SU-DHL-6 (cell line): ENCODE results near the gene DIS3L2.

Experiments used
- H2AFZ ChIP-seq: fragments of 200-600 bp; sonication (generic); 2 replicates; pipeline ENCODE4 v1.6.1; 2014; ENCODE audit warnings: low read depth, mild to moderate bottlenecking, moderate library complexity, mixed read lengths, antibody characterized with exemption, low read length; ENCODE audit not compliant: severe bottlenecking
- H3F3A ChIP-seq: fragments of 200-600 bp; shearing (Covaris generic); 2 replicates; pipeline ENCODE4 v1.6.0; 2016; ENCODE audit warnings: antibody characterized with exemption, mild to moderate bottlenecking; ENCODE audit not compliant: insufficient read depth
- H3K27ac ChIP-seq: fragments of 200-600 bp; sonication (generic); 2 replicates; pipeline ENCODE4 v1.5.1; 2016; ENCODE audit warnings: low read depth, mild to moderate bottlenecking, low read length, moderate library complexity, mixed read lengths
- H3K27me3 ChIP-seq: fragments of 200-600 bp; sonication (generic), shearing (Covaris generic); 2 replicates; pipeline ENCODE4 v1.6.0; 2014; ENCODE audit warnings: mild to moderate bottlenecking, low read length
- H3K36me3 ChIP-seq: fragments of 200-600 bp; sonication (generic); 2 replicates; pipeline ENCODE4 v1.6.1; 2014; ENCODE audit warnings: mild to moderate bottlenecking, low read length, mixed read lengths
- H3K4me2 ChIP-seq: fragments of 300-600, 200-600 bp; shearing (Covaris generic), sonication (generic); 2 replicates; pipeline ENCODE4 v1.6.0; 2014; ENCODE audit warnings: low read length, low read depth, mild to moderate bottlenecking; ENCODE audit not compliant: poor library complexity, severe bottlenecking
- H3K4me3 ChIP-seq: fragments of 200-600 bp; sonication (generic); 2 replicates; pipeline ENCODE4 v1.5.1; 2014; ENCODE audit warnings: antibody characterized with exemption, low read length, mild to moderate bottlenecking, mixed read lengths; ENCODE audit not compliant: insufficient read depth, poor library complexity, severe bottlenecking
- H3K79me2 ChIP-seq: fragments of 200-600 bp; sonication (generic); 2 replicates; pipeline ENCODE4 v1.6.1; 2014; ENCODE audit warnings: mild to moderate bottlenecking, low read length, moderate library complexity; ENCODE audit not compliant: insufficient read depth
- H3K9ac ChIP-seq: fragments of 200-600 bp; sonication (generic); 2 replicates; pipeline ENCODE4 v1.7.0; 2014; ENCODE audit warnings: mild to moderate bottlenecking, low read length
- H3K9me2 ChIP-seq: fragments of 200-600 bp; sonication (generic); replicated peaks from 2 replicates; pipeline ENCODE4 v1.6.1; 2014; ENCODE audit warnings: low read length; ENCODE audit not compliant: insufficient read depth
- H3K9me3 ChIP-seq: fragments of 200-600 bp; sonication (generic); 2 replicates; pipeline ENCODE4 v1.6.1; 2014; ENCODE audit warnings: low read length, mixed read lengths; ENCODE audit not compliant: insufficient read depth
- H4K20me1 ChIP-seq: fragments of 200-600 bp; sonication (generic); 2 replicates; pipeline ENCODE4 v1.6.1; 2014; ENCODE audit warnings: low read depth, mild to moderate bottlenecking, antibody characterized with exemption, low read length, moderate library complexity, mixed read lengths
- CTCF ChIP-seq: fragments of 200-600 bp; sonication (generic); IDR thresholded peaks from one replicate; pipeline ENCODE4 v1.5.1; 2017; ENCODE audit warnings: antibody characterized with exemption, mild to moderate bottlenecking, low read length, moderate library complexity; ENCODE audit not compliant: insufficient read depth, poor library complexity, severe bottlenecking
- EZH2phosphoT487 ChIP-seq: fragments of 200-600 bp; sonication (generic), shearing (Covaris generic); conservative IDR thresholded peaks from 2 replicates; pipeline ENCODE4 v1.6.1; 2018; ENCODE audit warnings: mild to moderate bottlenecking, antibody characterized with exemption, low read length, moderate library complexity, mixed read lengths

The DIS3L2 gene

GRCh38 chr2:232204457-232204931 is 243.0 kb downstream of the DIS3L2 start:
- Histone ChIP-seq H3K9me2 (no peaks in the 10 kb centered on the region), H3K4me3 (no peak overlapping the region), H2AFZ (no peak overlapping the region), H3K79me2 (no peaks in the 10 kb centered on the region), H3K4me2 (no peak overlapping the region), H4K20me1 (no peaks in the 10 kb centered on the region), H3K36me3 (no peaks in the 10 kb centered on the region), H3K9me3 (no peaks in the 10 kb centered on the region), H3K27me3 (no peaks in the 10 kb centered on the region), H3K9ac (no peak overlapping the region), H3F3A (no peaks in the 10 kb centered on the region), H3K27ac (no peak overlapping the region)
- TF ChIP-seq CTCF (no peak), EZH2phosphoT487 (no peak)

- H3K36me3 ChIP-seq, result no peaks in the 10 kb centered on the region
- H3K27ac ChIP-seq, result no peak overlapping the region
- no peaks in the 10 kb centered on the region for H3F3A ChIP-seq
- H3K4me2 ChIP-seq, result no peak overlapping the region
- no peaks in the 10 kb centered on the region for H3K9me2 ChIP-seq
- H3K9ac ChIP-seq, result no peak overlapping the region
- no peaks in the 10 kb centered on the region for H3K9me3 ChIP-seq
- H3K4me3 ChIP-seq, result no peak overlapping the region
- no peak overlapping the region for H2AFZ ChIP-seq
- TF ChIP-seq EZH2phosphoT487 (no peak), CTCF (no peak)
- no peaks in the 10 kb centered on the region for H4K20me1 ChIP-seq
- H3K79me2 ChIP-seq, result no peaks in the 10 kb centered on the region
- H3K27me3 ChIP-seq, result no peaks in the 10 kb centered on the region
These were observed 245.7 kb downstream of the DIS3L2 start for GRCh38 chr2:232207174-232207573.

GRCh38 chr2:232210306-232210705 is 248.8 kb downstream of the DIS3L2 start:
- no peaks in the 10 kb centered on the region for H3K27me3 ChIP-seq
- TF ChIP-seq EZH2phosphoT487 (no peak), CTCF (no peak)
- H3K9ac ChIP-seq, result no peak overlapping the region
- no peaks in the 10 kb centered on the region for H3K9me2 ChIP-seq
- H3K9me3 ChIP-seq, result no peaks in the 10 kb centered on the region
- H3K36me3 ChIP-seq, result no peaks in the 10 kb centered on the region
- no peaks in the 10 kb centered on the region for H3K79me2 ChIP-seq
- H3K27ac ChIP-seq, result no peak overlapping the region
- no peak overlapping the region for H2AFZ ChIP-seq
- no peak overlapping the region for H3K4me2 ChIP-seq
- no peaks in the 10 kb centered on the region for H4K20me1 ChIP-seq
- no peaks in the 10 kb centered on the region for H3F3A ChIP-seq
- H3K4me3 ChIP-seq, result no peak overlapping the region
